ENCODE measurements around the gene KIF6.

Gene KIF6

DNA sequence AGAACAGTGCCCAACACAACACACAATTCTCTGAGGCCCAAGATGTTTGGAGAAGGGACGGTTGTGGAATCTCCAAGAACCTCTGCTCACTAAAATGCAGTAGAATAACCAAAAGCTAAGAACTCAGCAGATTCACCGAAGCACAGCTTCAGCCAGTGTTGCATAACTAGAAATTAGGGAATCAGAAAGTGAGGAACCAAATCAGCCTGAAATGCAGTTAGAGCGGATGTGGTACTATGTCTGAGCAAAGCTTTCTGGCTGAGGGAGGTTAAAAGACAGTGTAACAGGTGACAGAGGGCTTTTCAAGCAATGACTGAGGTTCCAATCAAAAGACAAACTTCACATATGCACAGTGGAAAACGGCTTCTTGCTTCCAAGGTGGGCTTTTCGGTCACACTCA lies 204.8 kb downstream of the KIF6 start:
- TF ChIP-seq CTCF (IDR thresholded peaks at IDR 0.05; ENCODE audit: low read length) = no peak
- TF ChIP-seq EZH2 (optimal IDR thresholded peaks at IDR 0.05; ENCODE audit: low read depth, low read length) = no peak
- TF ChIP-seq EZH2phosphoT487 (IDR thresholded peaks at IDR 0.05; ENCODE audit: low read length) = no peak
- Histone ChIP-seq H3K9me3 (replicated peaks; ENCODE audit: insufficient read depth, low read length) (no peaks in the 10 kb centered on the region), H3K36me3 (replicated peaks; ENCODE audit: insufficient read depth, low read length) (no peaks in the 10 kb centered on the region), H2AFZ (ENCODE audit: low read length) (no peak overlapping the region), H3K27ac (ENCODE audit: low read length) (no peak overlapping the region), H3K9ac (ENCODE audit: low read length) (no peak overlapping the region), H3K27me3 (replicated peaks; ENCODE audit: insufficient read depth, low read length) (no peaks in the 10 kb centered on the region), H3K4me2 (ENCODE audit: low read depth, low read length) (no peak overlapping the region), H3K4me3 (ENCODE audit: low read length) (no peak overlapping the region), H3F3A (ENCODE audit: insufficient read depth, low read length) (no peaks in the 10 kb centered on the region), H4K20me1 (ENCODE audit: insufficient read depth, low read length) (no peaks in the 10 kb centered on the region), H3K79me2 (ENCODE audit: low read length) (no peaks in the 10 kb centered on the region), H3K9me2 (replicated peaks; ENCODE audit: insufficient read depth, low read length) (no peaks in the 10 kb centered on the region), H3K4me1 (ENCODE audit: low read length) (no peaks in the 10 kb centered on the region)
- DNase-seq = no peak

GRCh38 chr6:39518221-39518620 lies 207.0 kb downstream of the KIF6 start:
- Histone ChIP-seq H4K20me1 (ENCODE audit: insufficient read depth, low read length) (no peaks in the 10 kb centered on the region), H3K36me3 (replicated peaks; ENCODE audit: insufficient read depth, low read length) (no peaks in the 10 kb centered on the region), H3K9me2 (replicated peaks; ENCODE audit: insufficient read depth, low read length) (no peaks in the 10 kb centered on the region), H3K79me2 (ENCODE audit: low read length) (no peaks in the 10 kb centered on the region), H3K9ac (ENCODE audit: low read length) (no peak overlapping the region), H3F3A (ENCODE audit: insufficient read depth, low read length) (no peaks in the 10 kb centered on the region), H3K9me3 (replicated peaks; ENCODE audit: insufficient read depth, low read length) (no peaks in the 10 kb centered on the region), H3K4me3 (ENCODE audit: low read length) (no peak overlapping the region), H2AFZ (ENCODE audit: low read length) (no peak overlapping the region), H3K27ac (ENCODE audit: low read length) (no peak overlapping the region), H3K4me2 (ENCODE audit: low read depth, low read length) (no peak overlapping the region), H3K27me3 (replicated peaks; ENCODE audit: insufficient read depth, low read length) (no peaks in the 10 kb centered on the region), H3K4me1 (ENCODE audit: low read length) (no peaks in the 10 kb centered on the region)
- no peak for DNase-seq
- TF ChIP-seq CTCF (IDR thresholded peaks at IDR 0.05; ENCODE audit: low read length) (no peak), EZH2phosphoT487 (IDR thresholded peaks at IDR 0.05; ENCODE audit: low read length) (no peak), EZH2 (optimal IDR thresholded peaks at IDR 0.05; ENCODE audit: low read depth, low read length) (no peak)

DNA sequence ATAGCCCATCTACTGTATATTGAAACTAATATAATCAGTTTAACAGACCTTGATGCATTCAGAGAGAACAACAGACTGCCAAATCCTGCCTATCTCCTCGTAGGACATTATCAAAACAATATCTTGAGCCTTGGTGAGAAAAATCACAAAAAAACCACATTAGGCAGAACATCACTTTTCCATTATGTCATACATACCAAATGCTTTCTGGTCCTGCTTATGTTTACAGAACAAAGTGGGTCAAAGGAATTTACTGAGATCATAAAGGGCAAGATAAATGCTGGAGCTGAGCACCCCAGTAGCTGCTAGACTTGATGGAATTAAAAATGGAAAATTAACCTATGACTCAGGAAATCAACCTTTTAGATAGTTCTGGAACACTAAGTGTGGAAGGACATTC lies 207.5 kb downstream of the KIF6 start:
- H3K36me3 ChIP-seq (replicated peaks; ENCODE audit: insufficient read depth, low read length) = no peaks in the 10 kb centered on the region
- H3K9me3 ChIP-seq (replicated peaks; ENCODE audit: insufficient read depth, low read length) = no peaks in the 10 kb centered on the region
- no peaks in the 10 kb centered on the region for H3K9me2 ChIP-seq (replicated peaks; ENCODE audit: insufficient read depth, low read length)
- no peak overlapping the region for H3K27ac ChIP-seq (ENCODE audit: low read length)
- DNase-seq = no peak
- H3K79me2 ChIP-seq (ENCODE audit: low read length) = no peaks in the 10 kb centered on the region
- no peak for TF ChIP-seq EZH2 (optimal IDR thresholded peaks at IDR 0.05; ENCODE audit: low read depth, low read length)
- no peak for TF ChIP-seq EZH2phosphoT487 (IDR thresholded peaks at IDR 0.05; ENCODE audit: low read length)
- no peak for TF ChIP-seq CTCF (IDR thresholded peaks at IDR 0.05; ENCODE audit: low read length)
- H3K9ac ChIP-seq (ENCODE audit: low read length) = no peak overlapping the region
- no peak overlapping the region for H3K4me3 ChIP-seq (ENCODE audit: low read length)
- H4K20me1 ChIP-seq (ENCODE audit: insufficient read depth, low read length) = no peaks in the 10 kb centered on the region
- H3F3A ChIP-seq (ENCODE audit: insufficient read depth, low read length) = no peaks in the 10 kb centered on the region
- no peak overlapping the region for H2AFZ ChIP-seq (ENCODE audit: low read length)
- no peaks in the 10 kb centered on the region for H3K4me1 ChIP-seq (ENCODE audit: low read length)
- no peaks in the 10 kb centered on the region for H3K27me3 ChIP-seq (replicated peaks; ENCODE audit: insufficient read depth, low read length)
- H3K4me2 ChIP-seq (ENCODE audit: low read depth, low read length) = no peak overlapping the region
